Endothelial cell of umbilical vein (primary cell): ENCODE measurements around the gene FBXW4. TPM values are rescaled to one million over a fixed set of nuclear protein-coding genes. Genes with fewer than 3 reads are reported as not detected.

Experiments
- BruUV-seq: library from RNA; stranded (reverse); fragments of 400-500 nt; replicated peaks from 2 replicates; lab custom pipeline; 2021; lab: Mats Ljungman, UMichigan
- CTCF ChIA-PET: fragments of 300-600, 350-600 bp; sonication (Branson Sonifier 250); formaldehyde crosslinking; loops from one replicate; lab custom pipeline; 2021; ENCODE audit warnings: antibody characterized with exemption, inconsistent platforms; lab: Charles Lee
- POLR2A ChIA-PET: fragments of 300-600, 350-600 bp; sonication (Branson Sonifier 250); formaldehyde crosslinking; loops from one replicate; lab custom pipeline; 2021; ENCODE audit warnings: antibody characterized with exemption, inconsistent platforms; lab: Charles Lee
- DNase-seq: peaks from one replicate; pipeline ENCODE4 v3.0.0-alpha.2; 2011; ENCODE audit warnings: low read depth, low spot score
- FAIRE-seq: peaks from 2 replicates; lab custom pipeline; 2011; peaks lifted over from hg19 to GRCh38; lab: Jason Lieb, UNC
- H2AFZ ChIP-seq: 2 replicates; pipeline ENCODE4 v1.6.0; 2012; ENCODE audit warnings: low read depth, low read length, control low read depth, inconsistent platforms
- H3K27ac ChIP-seq: 2 replicates; pipeline ENCODE4 v1.5.1; 2011; ENCODE audit warnings: low read depth, mild to moderate bottlenecking, control low read depth, low read length, moderate library complexity; ENCODE audit not compliant: insufficient read depth
- H3K27me3 ChIP-seq, 2 experiments: 2 replicates each; pipeline versions ENCODE4 v1.6.0 to v1.6.1; 2011; ENCODE audit warnings: low read length in 2 of 2, mixed read lengths in 1 of 2; ENCODE audit not compliant: control insufficient read depth in 2 of 2, insufficient read depth in 2 of 2
- H3K36me3 ChIP-seq, 2 experiments: 2 replicates in 1 of 2; 3 replicates in 1 of 2; pipeline ENCODE4 v1.5.1; 2011; ENCODE audit warnings: low read length in 2 of 2, mild to moderate bottlenecking in 1 of 2, moderate library complexity in 1 of 2; ENCODE audit not compliant: control insufficient read depth in 2 of 2, insufficient read depth in 2 of 2; ENCODE audit errors: extremely low read depth in 1 of 2
- H3K4me1 ChIP-seq: 3 replicates; pipeline ENCODE4 v1.5.1; 2011; ENCODE audit warnings: mild to moderate bottlenecking, low read length; ENCODE audit not compliant: control insufficient read depth, insufficient read depth; ENCODE audit errors: extremely low read depth
- H3K4me2 ChIP-seq: 2 replicates; pipeline ENCODE4 v1.6.1; 2011; ENCODE audit warnings: low read length, control low read depth, mixed read lengths; ENCODE audit not compliant: insufficient read depth
- H3K4me3 ChIP-seq, 3 experiments: fragments of 200-600 bp in 1 of 3; sonication (generic), shearing (Covaris generic) in 1 of 3; replicated peaks in 1 of 3; 2 replicates each; pipeline ENCODE4 v1.5.1; 2011 to 2016; ENCODE audit warnings: control low read depth in 3 of 3, low read length in 3 of 3, mild to moderate bottlenecking in 2 of 3, inconsistent platforms in 1 of 3, low read depth in 1 of 3, moderate library complexity in 1 of 3; ENCODE audit not compliant: insufficient read depth in 1 of 3
- H3K79me2 ChIP-seq: 2 replicates; pipeline ENCODE4 v1.6.0; 2012; ENCODE audit warnings: low read length, inconsistent platforms; ENCODE audit not compliant: control insufficient read depth, insufficient read depth
- H3K9ac ChIP-seq: replicated peaks from 2 replicates; pipeline ENCODE3; 2011; ENCODE audit warnings: low read length, control low read depth; ENCODE audit not compliant: insufficient read depth; ENCODE audit errors: extremely low read depth
- H3K9me1 ChIP-seq: replicated peaks from 3 replicates; pipeline ENCODE4 v1.6.0; 2011; ENCODE audit warnings: mild to moderate bottlenecking, low read length; ENCODE audit not compliant: control insufficient read depth, insufficient read depth; ENCODE audit errors: extremely low read depth
- H3K9me3 ChIP-seq: replicated peaks from 2 replicates; pipeline ENCODE4 v1.5.1; 2012; ENCODE audit warnings: low read length, inconsistent platforms; ENCODE audit not compliant: control insufficient read depth, insufficient read depth
- H4K20me1 ChIP-seq: replicated peaks from 2 replicates; pipeline ENCODE3; 2011; ENCODE audit warnings: mild to moderate bottlenecking, low read length; ENCODE audit not compliant: control insufficient read depth, insufficient read depth; ENCODE audit errors: extremely low read depth
- CTCF ChIP-seq, 2 donors: IDR thresholded peaks; 1 replicate in 1 of 2; 2 replicates in 1 of 2; pipeline ENCODE4 v1.5.1; 2011; ENCODE audit warnings: low read length in 2 of 2, mild to moderate bottlenecking in 2 of 2, moderate library complexity in 2 of 2, control low read depth in 1 of 2, inconsistent platforms in 1 of 2, low read depth in 1 of 2; ENCODE audit not compliant: insufficient read depth in 1 of 2; ENCODE audit errors: extremely low read depth in 1 of 2
- EZH2 ChIP-seq: IDR thresholded peaks from 2 replicates; pipeline ENCODE4 v1.6.1; 2012; ENCODE audit warnings: borderline replicate concordance, low read depth, mild to moderate bottlenecking, moderate library complexity, low read length, inconsistent platforms; ENCODE audit not compliant: severe bottlenecking
- FOS ChIP-seq: IDR thresholded peaks from 2 replicates; pipeline ENCODE4 v1.6.1; 2011; ENCODE audit warnings: mild to moderate bottlenecking, low read length, moderate library complexity, borderline replicate concordance; ENCODE audit not compliant: insufficient read depth
- GATA2 ChIP-seq: IDR thresholded peaks from 2 replicates; pipeline ENCODE4 v1.7.0; 2011; ENCODE audit warnings: low read depth, mild to moderate bottlenecking, moderate library complexity, mixed read lengths, low read length; ENCODE audit not compliant: insufficient read length, insufficient read depth
- JUN ChIP-seq: IDR thresholded peaks from 2 replicates; pipeline ENCODE4 v1.6.1; 2011; ENCODE audit warnings: borderline replicate concordance, low read depth; ENCODE audit not compliant: insufficient read length, insufficient read depth
- MYC ChIP-seq: IDR thresholded peaks from one replicate; pipeline ENCODE4 v1.6.1; 2011; ENCODE audit warnings: mild to moderate bottlenecking, low read depth, low read length
- POLR2A ChIP-seq: IDR thresholded peaks from 2 replicates; pipeline ENCODE4 v1.6.1; 2012; ENCODE audit warnings: low read depth, mild to moderate bottlenecking, control low read depth, low read length
- dilution Hi-C: fragments of 300-500 bp; cut with MboI; formaldehyde crosslinking; loops from one replicate; pipeline ENCODE4 v1.15.0; 2019; ENCODE audit warnings: low sequenced_read_pairs; ENCODE audit not compliant: extremely low pct_ligation_motif_present
- intact Hi-C: fragments of 100-400 bp; cut with micrococcal nuclease; formaldehyde crosslinking; loops from one replicate; pipeline ENCODE4 v1.10.0; 2022
- polyA plus RNA-seq, 4 experiments: library from polyadenylated mRNA; depleted of rRNA in 3 of 4; stranded (reverse) in 3 of 4; unstranded in 1 of 4; fragments of >200 nt; gene quantifications; 2 replicates each; pipeline versions ENCODE4 v1.2.1 to v1.2.3, GENCODE V29; 2011 to 2012; ENCODE audit warnings: missing spikeins in 1 of 4
- total RNA-seq: library from RNA; stranded (reverse); gene quantifications from 2 replicates; pipeline ENCODE4 v1.2.3, GENCODE V29; 2021

FBXW4 gene
- total and polyA plus RNA-seq, 2 donors (not counting 3 experiments of a cell fraction or from before 2014, with no cell fraction given) = 20.8 to 21.1 TPM

- intact Hi-C loops (no loop called here), dilution Hi-C loops (no loop called here)
- CTCF ChIA-PET = interaction anchor here (0.5 to 2.1 kb wide), 4 partner anchors 9 to 933 kb away, joined by 3 to 19 read pairs (median 4); no protein-coding TSS in a partner anchor
- Histone ChIP-seq H3K9me3 (no peaks in the 10 kb centered on the region), H3K9me1 (no peaks in the 10 kb centered on the region), H3K27me3 (no peaks in the 10 kb centered on the region), H3K79me2 (no peaks in the 10 kb centered on the region), H3K4me1 (no peaks in the 10 kb centered on the region), H3K27ac (no peak overlapping the region), H3K4me3 (no peak overlapping the region), H3K36me3 (peaks cover 0 to 4% of the 10 kb centered on the region in 2 experiments), H2AFZ (no peak overlapping the region), H3K9ac (no peak overlapping the region), H3K4me2 (no peak overlapping the region), H4K20me1 (no peaks in the 10 kb centered on the region)
- no peak for DNase-seq
- TF ChIP-seq FOS (no peak), JUN (no peak), CTCF (IDR thresholded peaks at IDR 0.05; ENCODE audit: extremely low read depth in 1 of 2, insufficient read depth in 1 of 2, low read depth in 1 of 2, low read length in 2 of 2) (no peak), POLR2A (no peak), EZH2 (no peak), MYC (no peak), GATA2 (no peak)
- POLR2A ChIA-PET = no interaction called here
- no TSS peak for BruUV-seq
- no peak for FAIRE-seq
Measured at GRCh38 chr10:101617102-101617823, 77.7 kb downstream of the FBXW4 start.
